Vagina (tissue), 2 donors: Measurements from ENCODE around the gene TBC1D7. TPM values are rescaled to one million over a fixed set of nuclear protein-coding genes. Genes with fewer than 3 reads are reported as not detected.

Source experiments
- DNase-seq, 2 donors: peaks; one replicate each; pipeline ENCODE4 v3.0.0-alpha.2; 2017; ENCODE audit errors: extremely low spot score in 2 of 2
- H3K27ac ChIP-seq: fragments of 200-600 bp; sonication (generic); one replicate; pipeline ENCODE4 v1.5.1; 2019
- H3K27me3 ChIP-seq: fragments of 200-600 bp; sonication (generic); one replicate; pipeline ENCODE4 v1.5.1; 2019
- H3K36me3 ChIP-seq, 2 donors: fragments of 200-600 bp; sonication (generic); one replicate each; pipeline ENCODE4 v1.5.1; 2017 to 2019
- H3K4me1 ChIP-seq: fragments of 200-600 bp; sonication (generic); one replicate; pipeline ENCODE4 v1.5.1; 2019
- H3K4me3 ChIP-seq, 2 donors: fragments of 200-600 bp; sonication (generic); 1 replicate in 1 of 2; 2 replicates in 1 of 2; pipeline ENCODE4 v1.5.1; 2016 to 2019
- H3K9me3 ChIP-seq: fragments of 200-600 bp; sonication (generic); one replicate; pipeline ENCODE4 v1.5.1; 2019
- CTCF ChIP-seq, 3 experiments: fragments of 450-650 bp in 2 of 3; fragments of 200-600 bp in 1 of 3; sonication (generic) in 1 of 3; IDR thresholded peaks; one replicate each; pipeline ENCODE4 v1.5.1; 2017 to 2019; ENCODE audit warnings: antibody characterized with exemption in 3 of 3, mild to moderate bottlenecking in 2 of 3, moderate library complexity in 2 of 3
- POLR2A ChIP-seq, 2 donors: fragments of 450-650 bp; IDR thresholded peaks; one replicate each; pipeline ENCODE4 v1.6.1; 2017; ENCODE audit warnings: antibody characterized with exemption in 2 of 2, mild to moderate bottlenecking in 2 of 2, moderate library complexity in 2 of 2
- POLR2AphosphoS5 ChIP-seq, 2 donors: sonication (generic); formaldehyde crosslinking; IDR thresholded peaks; one replicate each; pipeline ENCODE4 v1.9.0; 2017; ENCODE audit warnings: antibody characterized with exemption in 2 of 2, mild to moderate bottlenecking in 2 of 2, low read depth in 1 of 2; ENCODE audit not compliant: insufficient read depth in 1 of 2
- intact Hi-C: fragments of 100-400 bp; cut with DNase I; formaldehyde crosslinking; loops from one replicate; pipeline ENCODE4 v1.15.1; 2023
- total RNA-seq: library from RNA; depleted of rRNA; stranded (reverse); fragments of >200 nt; gene quantifications from one replicate; pipeline ENCODE4 v1.2.3, GENCODE V29; 2016

TBC1D7 gene
- total RNA-seq, 1 donor from 2014 or later, result 13.0 TPM

GRCh38 chr6:13339863-13340630 lies 11.7 kb upstream of the TBC1D7 start:
- intact Hi-C loops, result loop anchor here (5.0 kb wide), 1 partner anchor 197 kb away; no protein-coding TSS in a partner anchor
- no peaks in the 10 kb centered on the region for H3K27me3 ChIP-seq
- H3K27ac ChIP-seq, result no peak overlapping the region
- H3K9me3 ChIP-seq, result no peaks in the 10 kb centered on the region
- DNase-seq, result no peak
- TF ChIP-seq CTCF (IDR thresholded peaks at IDR 0.05) (no peak), POLR2AphosphoS5 (IDR thresholded peaks at IDR 0.05; ENCODE audit: insufficient read depth in 1 of 2, low read depth in 1 of 2) (no peak), POLR2A (IDR thresholded peaks at IDR 0.05) (no peak)
- H3K36me3 ChIP-seq, result no peaks in the 10 kb centered on the region
- no peak overlapping the region for H3K4me3 ChIP-seq
- H3K4me1 ChIP-seq, result peaks cover 8% of the 10 kb centered on the region

- TF ChIP-seq POLR2A (IDR thresholded peaks at IDR 0.05), result no peak
- TF ChIP-seq CTCF (IDR thresholded peaks at IDR 0.05), result no peak
- no peak for TF ChIP-seq POLR2AphosphoS5 (IDR thresholded peaks at IDR 0.05; ENCODE audit: insufficient read depth in 1 of 2, low read depth in 1 of 2)
- Histone ChIP-seq H3K36me3 (no peaks in the 10 kb centered on the region), H3K4me1 (peaks cover 8% of the 10 kb centered on the region), H3K9me3 (no peaks in the 10 kb centered on the region), H3K4me3 (no peak overlapping the region), H3K27ac (no peak overlapping the region), H3K27me3 (no peaks in the 10 kb centered on the region)
- intact Hi-C loops, result loop anchor here (5.0 kb wide), 1 partner anchor 199 kb away; no protein-coding TSS in a partner anchor
- DNase-seq, result no peak
These were observed 9.7 kb upstream of the TBC1D7 start for GRCh38 chr6:13338038-13338437.

GRCh38 chr6:13336553-13336952 lies 8.2 kb upstream of the TBC1D7 start:
- H3K27me3 ChIP-seq, result no peaks in the 10 kb centered on the region
- no peak overlapping the region for H3K27ac ChIP-seq
- no peaks in the 10 kb centered on the region for H3K9me3 ChIP-seq
- H3K4me1 ChIP-seq, result peaks cover 8% of the 10 kb centered on the region
- no peak overlapping the region for H3K4me3 ChIP-seq
- intact Hi-C loops, result loop anchor here (5.0 kb wide), 1 partner anchor 201 kb away; no protein-coding TSS in a partner anchor
- TF ChIP-seq POLR2A (IDR thresholded peaks at IDR 0.05), result no peak
- TF ChIP-seq CTCF (IDR thresholded peaks at IDR 0.05), result peak; percentile 84 to 97 (median 84)
- peak in 1 of 2 donors; percentile 74 for TF ChIP-seq POLR2AphosphoS5 (IDR thresholded peaks at IDR 0.05; ENCODE audit: insufficient read depth in 1 of 2, low read depth in 1 of 2)
- no peak for DNase-seq
- no peaks in the 10 kb centered on the region for H3K36me3 ChIP-seq

GRCh38 chr6:13334953-13335352 lies 6.6 kb upstream of the TBC1D7 start:
- no peak for DNase-seq
- H3K4me3 ChIP-seq, result no peak overlapping the region
- H3K4me1 ChIP-seq, result peaks cover 8% of the 10 kb centered on the region
- H3K9me3 ChIP-seq, result no peaks in the 10 kb centered on the region
- no peaks in the 10 kb centered on the region for H3K36me3 ChIP-seq
- no peak overlapping the region for H3K27ac ChIP-seq
- H3K27me3 ChIP-seq, result no peaks in the 10 kb centered on the region
- TF ChIP-seq CTCF (IDR thresholded peaks at IDR 0.05) (no peak), POLR2AphosphoS5 (IDR thresholded peaks at IDR 0.05; ENCODE audit: insufficient read depth in 1 of 2, low read depth in 1 of 2) (no peak), POLR2A (IDR thresholded peaks at IDR 0.05) (no peak)
- intact Hi-C loops, result loop anchor here (5.0 kb wide), 2 partner anchors 202 to 423 kb away; no protein-coding TSS in a partner anchor

GRCh38 chr6:13332349-13332706 lies 4.0 kb upstream of the TBC1D7 start:
- Histone ChIP-seq H3K27ac (no peak overlapping the region), H3K9me3 (no peaks in the 10 kb centered on the region), H3K4me1 (peaks cover 21% of the 10 kb centered on the region), H3K4me3 (no peak overlapping the region), H3K36me3 (no peaks in the 10 kb centered on the region), H3K27me3 (no peaks in the 10 kb centered on the region)
- intact Hi-C loops, result loop anchor here (5.0 kb wide), 1 partner anchor 420 kb away; no protein-coding TSS in a partner anchor
- DNase-seq, result no peak
- TF ChIP-seq POLR2A (IDR thresholded peaks at IDR 0.05), result no peak
- no peak for TF ChIP-seq CTCF (IDR thresholded peaks at IDR 0.05)
- TF ChIP-seq POLR2AphosphoS5 (IDR thresholded peaks at IDR 0.05; ENCODE audit: insufficient read depth in 1 of 2, low read depth in 1 of 2), result no peak
